ENCODE results near the gene KLK12.

DNA sequence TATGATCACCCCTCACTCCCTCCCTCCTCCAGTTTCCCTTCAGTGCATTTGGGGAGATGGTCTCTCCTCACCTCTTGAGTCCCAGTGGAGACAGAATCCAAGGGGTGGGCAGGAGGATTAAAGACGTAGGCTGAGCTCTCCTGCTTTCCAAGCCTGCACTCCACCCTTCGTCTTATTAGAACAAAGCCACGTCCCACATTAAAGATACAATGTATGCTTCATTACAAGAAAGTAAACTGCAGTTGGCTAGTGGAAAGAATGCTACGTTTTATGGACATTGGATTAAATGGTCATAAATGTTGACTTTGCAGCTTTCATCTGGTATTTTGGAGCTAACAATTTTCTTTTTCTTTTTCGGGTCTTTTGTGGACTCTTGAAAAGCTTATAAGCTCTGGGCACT lies 6.9 kb downstream of the KLK12 start:
- no peak for TF ChIP-seq POLR2A (IDR thresholded peaks at IDR 0.05)
- TF ChIP-seq, protein P1, sequence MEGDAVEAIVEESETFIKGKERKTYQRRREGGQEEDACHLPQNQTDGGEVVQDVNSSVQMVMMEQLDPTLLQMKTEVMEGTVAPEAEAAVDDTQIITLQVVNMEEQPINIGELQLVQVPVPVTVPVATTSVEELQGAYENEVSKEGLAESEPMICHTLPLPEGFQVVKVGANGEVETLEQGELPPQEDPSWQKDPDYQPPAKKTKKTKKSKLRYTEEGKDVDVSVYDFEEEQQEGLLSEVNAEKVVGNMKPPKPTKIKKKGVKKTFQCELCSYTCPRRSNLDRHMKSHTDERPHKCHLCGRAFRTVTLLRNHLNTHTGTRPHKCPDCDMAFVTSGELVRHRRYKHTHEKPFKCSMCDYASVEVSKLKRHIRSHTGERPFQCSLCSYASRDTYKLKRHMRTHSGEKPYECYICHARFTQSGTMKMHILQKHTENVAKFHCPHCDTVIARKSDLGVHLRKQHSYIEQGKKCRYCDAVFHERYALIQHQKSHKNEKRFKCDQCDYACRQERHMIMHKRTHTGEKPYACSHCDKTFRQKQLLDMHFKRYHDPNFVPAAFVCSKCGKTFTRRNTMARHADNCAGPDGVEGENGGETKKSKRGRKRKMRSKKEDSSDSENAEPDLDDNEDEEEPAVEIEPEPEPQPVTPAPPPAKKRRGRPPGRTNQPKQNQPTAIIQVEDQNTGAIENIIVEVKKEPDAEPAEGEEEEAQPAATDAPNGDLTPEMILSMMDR (IDR thresholded peaks at IDR 0.05) = no peak

All from right lobe of liver (tissue), 4 donors.